ENCODE data around the gene MAP3K7CL. TPM values are rescaled to one million over a fixed set of nuclear protein-coding genes. Genes with fewer than 3 reads are reported as not detected.

MAP3K7CL gene
- total RNA-seq, 1 experiment from 2014 or later: 2.3 TPM

- no peak for TF ChIP-seq CTCF (IDR thresholded peaks at IDR 0.05; ENCODE audit: unreplicated experiment)
- Mint-ChIP-seq H3K27me3 (ENCODE audit: unreplicated experiment) (no peaks in the 10 kb centered on the region), H3K4me1 (ENCODE audit: low read depth, unreplicated experiment) (peaks cover 49% of the 10 kb centered on the region), H3K9me3 (ENCODE audit: low read depth, unreplicated experiment) (no peaks in the 10 kb centered on the region), H3K4me3 (ENCODE audit: low read depth, unreplicated experiment) (peak overlapping the region; percentile 3), H3K36me3 (ENCODE audit: insufficient read depth, unreplicated experiment) (peaks cover 11% of the 10 kb centered on the region), H3K27ac (ENCODE audit: unreplicated experiment) (peak overlapping the region; percentile 91)
- no peak for DNase-seq
- intact Hi-C loops (cut with micrococcal nuclease; ENCODE audit: unreplicated experiment): no loop called here
- BruUV-seq (replicated peaks): no TSS peak
- CTCF ChIA-PET: no interaction called here
Measured at GRCh38 chr21:29175408-29176134, 45.1 kb downstream of the MAP3K7CL start.

- no TSS peak for BruUV-seq (replicated peaks)
- TF ChIP-seq CTCF (IDR thresholded peaks at IDR 0.05; ENCODE audit: unreplicated experiment): no peak
- H3K36me3 Mint-ChIP-seq (ENCODE audit: insufficient read depth, unreplicated experiment): peaks cover 16% of the 10 kb centered on the region
- H3K4me3 Mint-ChIP-seq (ENCODE audit: low read depth, unreplicated experiment): no peak overlapping the region
- H3K27me3 Mint-ChIP-seq (ENCODE audit: unreplicated experiment): no peaks in the 10 kb centered on the region
- DNase-seq: no peak
- intact Hi-C loops (cut with micrococcal nuclease; ENCODE audit: unreplicated experiment): no loop called here
- CTCF ChIA-PET: no interaction called here
- H3K4me1 Mint-ChIP-seq (ENCODE audit: low read depth, unreplicated experiment): peaks cover 48% of the 10 kb centered on the region
- no peaks in the 10 kb centered on the region for H3K9me3 Mint-ChIP-seq (ENCODE audit: low read depth, unreplicated experiment)
- H3K27ac Mint-ChIP-seq (ENCODE audit: unreplicated experiment): peak overlapping the region; percentile 91
Measured at GRCh38 chr21:29176471-29177120, 46.2 kb downstream of the MAP3K7CL start.

- peaks cover 25% of the 10 kb centered on the region for H3K36me3 Mint-ChIP-seq (ENCODE audit: insufficient read depth, unreplicated experiment)
- peak overlapping the region; percentile 83 for H3K27ac Mint-ChIP-seq (ENCODE audit: unreplicated experiment)
- intact Hi-C loops (cut with micrococcal nuclease; ENCODE audit: unreplicated experiment): no loop called here
- BruUV-seq (replicated peaks): no TSS peak
- no peak for TF ChIP-seq CTCF (IDR thresholded peaks at IDR 0.05; ENCODE audit: unreplicated experiment)
- no peaks in the 10 kb centered on the region for H3K9me3 Mint-ChIP-seq (ENCODE audit: low read depth, unreplicated experiment)
- no peak for DNase-seq
- no peaks in the 10 kb centered on the region for H3K27me3 Mint-ChIP-seq (ENCODE audit: unreplicated experiment)
- H3K4me1 Mint-ChIP-seq (ENCODE audit: low read depth, unreplicated experiment): peaks cover 60% of the 10 kb centered on the region
- CTCF ChIA-PET: interaction anchor here (1.0 kb wide), 1 partner anchor 14 kb away, joined by 3 read pairs; no protein-coding TSS in a partner anchor
- peak overlapping the region; percentile 40 for H3K4me3 Mint-ChIP-seq (ENCODE audit: low read depth, unreplicated experiment)
Measured at GRCh38 chr21:29177800-29178199, 47.4 kb downstream of the MAP3K7CL start.

- Mint-ChIP-seq H3K36me3 (ENCODE audit: insufficient read depth, unreplicated experiment) (peaks cover 29% of the 10 kb centered on the region), H3K4me3 (ENCODE audit: low read depth, unreplicated experiment) (no peak overlapping the region), H3K27me3 (ENCODE audit: unreplicated experiment) (no peaks in the 10 kb centered on the region), H3K4me1 (ENCODE audit: low read depth, unreplicated experiment) (peaks cover 68% of the 10 kb centered on the region), H3K27ac (ENCODE audit: unreplicated experiment) (peak overlapping the region; percentile 83), H3K9me3 (ENCODE audit: low read depth, unreplicated experiment) (no peaks in the 10 kb centered on the region)
- intact Hi-C loops (cut with micrococcal nuclease; ENCODE audit: unreplicated experiment): no loop called here
- CTCF ChIA-PET: no interaction called here
- no peak for DNase-seq
- no peak for TF ChIP-seq CTCF (IDR thresholded peaks at IDR 0.05; ENCODE audit: unreplicated experiment)
- BruUV-seq (replicated peaks): no TSS peak
Measured at GRCh38 chr21:29178926-29179325, 48.5 kb downstream of the MAP3K7CL start.

Measured in Calu3 (cell line).